ENCODE measurements around the gene CD38.

The CD38 gene

GRCh38 chr4:15881820-15882219 lies 103.7 kb downstream of the CD38 start:
- Histone ChIP-seq H3K9ac (ENCODE audit: low read length) (no peak overlapping the region), H3K36me3 (ENCODE audit: control insufficient read depth, insufficient read depth, low read length) (no peaks in the 10 kb centered on the region), H3K4me3 (ENCODE audit: low read length) (no peak overlapping the region), H3K27me3 (ENCODE audit: control insufficient read depth, insufficient read depth, low read length) (no peaks in the 10 kb centered on the region), H3K9me3 (ENCODE audit: control insufficient read depth, low read length) (no peaks in the 10 kb centered on the region), H3K4me1 (ENCODE audit: control insufficient read depth, insufficient read depth, low read length) (peaks cover 20% of the 10 kb centered on the region)

DNA sequence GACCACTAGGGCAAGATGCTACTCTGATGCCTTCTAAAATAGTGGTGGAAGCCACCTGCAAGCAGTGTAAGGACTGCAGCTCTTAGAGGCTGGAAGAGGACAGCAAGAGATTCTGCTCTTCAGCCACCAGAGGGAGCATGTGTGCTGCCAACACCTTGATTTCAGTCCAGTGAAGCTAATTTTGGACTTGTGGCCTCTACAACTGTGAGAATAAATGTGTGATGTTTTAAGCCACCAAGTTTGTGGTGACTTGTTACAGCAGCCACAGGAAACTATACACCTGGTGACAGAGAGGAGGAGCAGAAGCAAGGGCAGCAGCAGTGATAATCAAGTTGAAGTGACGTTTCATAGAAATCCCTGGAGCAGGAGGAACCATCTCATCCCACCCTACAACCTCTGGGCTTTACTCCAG lies 104.6 kb downstream of the CD38 start:
- no peak overlapping the region for H3K4me3 ChIP-seq (ENCODE audit: low read length)
- peaks cover 20% of the 10 kb centered on the region for H3K4me1 ChIP-seq (ENCODE audit: control insufficient read depth, insufficient read depth, low read length)
- no peaks in the 10 kb centered on the region for H3K9me3 ChIP-seq (ENCODE audit: control insufficient read depth, low read length)
- no peaks in the 10 kb centered on the region for H3K36me3 ChIP-seq (ENCODE audit: control insufficient read depth, insufficient read depth, low read length)
- H3K9ac ChIP-seq (ENCODE audit: low read length) = no peak overlapping the region
- H3K27me3 ChIP-seq (ENCODE audit: control insufficient read depth, insufficient read depth, low read length) = no peaks in the 10 kb centered on the region

GRCh38 chr4:15883610-15884243 lies 105.6 kb downstream of the CD38 start:
- H3K4me3 ChIP-seq (ENCODE audit: low read length) = no peak overlapping the region

GRCh38 chr4:15884666-15885065 lies 106.5 kb downstream of the CD38 start:
- Histone ChIP-seq H3K4me3 (ENCODE audit: low read length) (no peak overlapping the region), H3K9me3 (ENCODE audit: control insufficient read depth, low read length) (no peaks in the 10 kb centered on the region), H3K36me3 (ENCODE audit: control insufficient read depth, insufficient read depth, low read length) (no peaks in the 10 kb centered on the region), H3K27me3 (ENCODE audit: control insufficient read depth, insufficient read depth, low read length) (no peaks in the 10 kb centered on the region), H3K4me1 (ENCODE audit: control insufficient read depth, insufficient read depth, low read length) (peaks cover 20% of the 10 kb centered on the region), H3K9ac (ENCODE audit: low read length) (no peak overlapping the region)

More at GRCh38 chr4:15883610-15884243, 105.6 kb downstream of the CD38 start:
- no peaks in the 10 kb centered on the region for H3K36me3 ChIP-seq (ENCODE audit: control insufficient read depth, insufficient read depth, low read length)
- H3K4me1 ChIP-seq (ENCODE audit: control insufficient read depth, insufficient read depth, low read length) = peaks cover 20% of the 10 kb centered on the region
- H3K9ac ChIP-seq (ENCODE audit: low read length) = no peak overlapping the region
- no peaks in the 10 kb centered on the region for H3K9me3 ChIP-seq (ENCODE audit: control insufficient read depth, low read length)
- no peaks in the 10 kb centered on the region for H3K27me3 ChIP-seq (ENCODE audit: control insufficient read depth, insufficient read depth, low read length)

- Histone ChIP-seq H3K9ac (ENCODE audit: low read length) (no peak overlapping the region), H3K36me3 (ENCODE audit: control insufficient read depth, insufficient read depth, low read length) (no peaks in the 10 kb centered on the region), H3K9me3 (ENCODE audit: control insufficient read depth, low read length) (no peaks in the 10 kb centered on the region), H3K4me3 (ENCODE audit: low read length) (no peak overlapping the region), H3K27me3 (ENCODE audit: control insufficient read depth, insufficient read depth, low read length) (no peaks in the 10 kb centered on the region), H3K4me1 (ENCODE audit: control insufficient read depth, insufficient read depth, low read length) (peaks cover 20% of the 10 kb centered on the region)
These were observed 107.3 kb downstream of the CD38 start for GRCh38 chr4:15885422-15885821.

DNA sequence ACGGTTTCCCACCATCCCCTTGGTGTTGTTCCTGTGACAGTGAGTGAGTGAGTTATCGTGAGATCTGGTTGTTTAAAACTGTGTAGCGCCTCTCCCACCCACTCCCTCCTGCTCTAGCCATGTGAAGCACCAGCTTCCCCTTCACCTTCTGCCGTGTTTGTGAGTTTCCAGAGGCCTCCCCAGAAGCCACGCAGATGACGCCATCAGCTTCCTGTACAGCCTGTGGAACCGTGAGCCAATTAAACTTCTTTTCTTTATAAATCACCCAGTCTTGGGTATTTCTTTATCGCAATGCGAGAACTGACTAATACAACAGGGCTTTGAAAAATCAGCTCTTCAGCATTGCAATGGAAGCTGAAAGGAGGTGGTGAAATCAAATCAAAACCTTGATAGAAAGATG lies 110.4 kb downstream of the CD38 start:
- Histone ChIP-seq H3K9ac (ENCODE audit: low read length) (no peak overlapping the region), H3K27me3 (ENCODE audit: control insufficient read depth, insufficient read depth, low read length) (no peaks in the 10 kb centered on the region), H3K9me3 (ENCODE audit: control insufficient read depth, low read length) (no peaks in the 10 kb centered on the region), H3K4me1 (ENCODE audit: control insufficient read depth, insufficient read depth, low read length) (peaks cover 10% of the 10 kb centered on the region), H3K36me3 (ENCODE audit: control insufficient read depth, insufficient read depth, low read length) (no peaks in the 10 kb centered on the region), H3K4me3 (ENCODE audit: low read length) (no peak overlapping the region)

DNA sequence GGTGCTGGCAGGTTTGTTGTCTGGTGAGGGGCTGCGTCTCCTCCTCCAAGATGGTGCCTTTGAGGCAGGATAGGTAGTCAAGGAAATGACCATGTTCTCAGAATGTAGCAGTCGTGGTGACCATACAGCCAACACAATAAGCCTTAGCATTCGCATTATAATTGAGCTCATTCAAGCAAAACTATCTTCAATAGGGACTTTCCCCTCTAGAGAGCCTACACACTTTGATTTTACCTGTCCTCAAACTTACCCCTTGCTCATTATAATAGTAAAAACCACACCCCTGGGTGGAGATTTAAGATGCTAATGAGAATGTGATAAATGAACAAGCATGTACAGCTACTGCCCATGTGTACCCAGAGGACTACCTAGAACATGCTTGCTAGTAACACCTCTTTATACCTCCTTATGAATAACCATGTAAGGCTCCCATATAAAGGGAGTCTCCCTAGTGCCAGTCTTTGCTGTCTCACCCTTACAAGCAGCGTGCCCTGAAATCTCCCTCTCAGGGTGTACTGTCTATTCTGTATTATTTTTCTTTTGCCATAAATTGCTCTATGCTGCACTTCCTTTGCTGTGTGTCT lies 112.2 kb downstream of the CD38 start:
- Histone ChIP-seq H3K9me3 (ENCODE audit: control insufficient read depth, low read length) (no peaks in the 10 kb centered on the region), H3K9ac (ENCODE audit: low read length) (no peak overlapping the region), H3K36me3 (ENCODE audit: control insufficient read depth, insufficient read depth, low read length) (no peaks in the 10 kb centered on the region), H3K4me3 (ENCODE audit: low read length) (no peak overlapping the region), H3K4me1 (ENCODE audit: control insufficient read depth, insufficient read depth, low read length) (peaks cover 6% of the 10 kb centered on the region), H3K27me3 (ENCODE audit: control insufficient read depth, insufficient read depth, low read length) (no peaks in the 10 kb centered on the region)

DNA sequence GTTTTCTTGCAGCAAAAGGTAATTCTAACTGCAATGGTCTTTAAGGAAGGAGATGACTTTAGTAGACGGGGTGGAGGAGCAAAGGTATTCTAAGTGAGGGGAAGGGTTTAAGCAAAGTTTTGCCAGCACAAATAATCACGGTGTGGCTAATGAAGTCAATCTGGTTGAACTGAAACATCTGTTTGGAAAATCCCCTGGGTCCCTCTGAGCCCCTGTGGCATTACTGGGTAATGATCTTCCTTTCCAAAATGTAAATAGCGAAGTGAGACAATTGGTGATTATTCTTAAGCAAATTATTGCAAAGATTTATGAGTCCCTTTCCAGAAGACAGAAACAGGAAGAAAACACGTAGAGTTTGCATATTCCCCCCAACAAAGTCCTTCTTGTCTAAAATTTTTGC lies 113.2 kb downstream of the CD38 start:
- Histone ChIP-seq H3K9me3 (ENCODE audit: control insufficient read depth, low read length) (no peaks in the 10 kb centered on the region), H3K4me3 (ENCODE audit: low read length) (no peak overlapping the region), H3K27me3 (ENCODE audit: control insufficient read depth, insufficient read depth, low read length) (no peaks in the 10 kb centered on the region), H3K9ac (ENCODE audit: low read length) (no peak overlapping the region), H3K36me3 (ENCODE audit: control insufficient read depth, insufficient read depth, low read length) (no peaks in the 10 kb centered on the region), H3K4me1 (ENCODE audit: control insufficient read depth, insufficient read depth, low read length) (peaks cover 6% of the 10 kb centered on the region)

DNA sequence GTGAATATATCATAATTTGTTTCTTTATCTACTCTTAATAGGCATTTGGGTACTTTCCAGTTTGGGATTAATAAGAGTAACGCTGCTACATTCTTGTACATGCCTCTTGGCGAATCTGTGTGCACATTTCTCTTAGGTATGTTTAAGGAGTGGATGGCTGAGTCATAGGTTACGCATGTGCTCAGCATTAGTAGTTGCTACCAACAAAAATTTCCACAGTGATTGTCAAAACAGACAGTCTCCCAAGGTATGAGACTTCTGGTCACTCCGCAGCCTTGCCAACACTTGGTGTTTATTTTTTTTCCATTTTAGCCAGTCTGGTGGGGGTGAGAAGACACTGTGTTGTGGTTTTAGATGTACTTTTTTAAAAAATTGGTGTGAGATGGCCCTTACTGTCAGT lies 115.8 kb downstream of the CD38 start:
- Histone ChIP-seq H3K9ac (ENCODE audit: low read length) (no peak overlapping the region), H3K4me1 (ENCODE audit: control insufficient read depth, insufficient read depth, low read length) (peaks cover 6% of the 10 kb centered on the region), H3K36me3 (ENCODE audit: control insufficient read depth, insufficient read depth, low read length) (no peaks in the 10 kb centered on the region), H3K27me3 (ENCODE audit: control insufficient read depth, insufficient read depth, low read length) (no peaks in the 10 kb centered on the region), H3K9me3 (ENCODE audit: control insufficient read depth, low read length) (no peaks in the 10 kb centered on the region), H3K4me3 (ENCODE audit: low read length) (no peak overlapping the region)

- no peaks in the 10 kb centered on the region for H3K9me3 ChIP-seq (ENCODE audit: control insufficient read depth, low read length)
- H3K9ac ChIP-seq (ENCODE audit: low read length) = no peak overlapping the region
- H3K4me3 ChIP-seq (ENCODE audit: low read length) = no peak overlapping the region
- H3K36me3 ChIP-seq (ENCODE audit: control insufficient read depth, insufficient read depth, low read length) = no peaks in the 10 kb centered on the region
- H3K4me1 ChIP-seq (ENCODE audit: control insufficient read depth, insufficient read depth, low read length) = peaks cover 6% of the 10 kb centered on the region
- no peaks in the 10 kb centered on the region for H3K27me3 ChIP-seq (ENCODE audit: control insufficient read depth, insufficient read depth, low read length)
These were observed 116.3 kb downstream of the CD38 start for GRCh38 chr4:15894393-15894792.

DNA sequence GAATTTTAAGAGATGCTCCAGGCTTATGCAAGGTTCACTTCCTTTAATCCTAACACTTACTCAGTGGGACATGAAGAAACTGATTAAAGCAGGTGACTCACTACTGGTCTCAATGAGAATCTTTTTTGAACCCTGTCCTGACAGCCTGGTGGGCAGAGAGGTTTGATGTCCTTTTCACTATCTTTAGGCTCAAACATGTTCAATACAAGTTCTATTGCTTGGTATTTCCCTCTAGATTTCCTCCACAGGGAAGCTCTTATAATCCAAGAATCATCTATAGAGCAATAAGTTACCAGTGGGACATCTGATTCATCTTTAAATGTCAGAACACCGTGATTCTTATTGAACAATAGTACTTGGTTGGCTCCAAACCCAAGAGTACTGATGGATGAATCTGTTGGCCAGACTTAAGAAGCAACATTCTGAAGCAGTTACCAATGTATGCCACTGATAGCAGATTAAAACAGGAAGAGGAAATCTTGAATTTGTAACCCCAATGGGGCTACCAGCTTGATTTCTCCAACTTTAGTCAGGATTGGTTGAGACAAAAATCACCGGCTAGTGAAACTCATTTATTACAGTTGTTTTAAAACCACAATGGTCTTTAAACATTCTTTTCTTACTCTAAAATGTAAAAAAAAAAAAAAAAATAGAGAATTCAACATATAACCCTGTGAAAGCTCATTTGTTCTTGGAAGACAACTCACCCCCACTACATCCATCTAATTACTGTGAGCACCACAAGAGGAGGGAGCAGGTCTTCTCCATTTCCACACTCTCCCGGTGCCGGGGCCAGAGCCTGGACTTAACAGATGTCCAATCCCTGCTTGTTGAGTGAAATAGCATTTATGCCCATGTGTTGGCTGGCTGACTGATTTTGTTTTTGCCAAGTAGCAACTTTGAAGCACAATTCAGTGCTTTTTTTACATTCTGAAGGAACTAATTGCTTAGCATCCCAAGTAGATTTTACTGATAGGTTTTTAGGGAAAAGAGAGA lies 117.1 kb downstream of the CD38 start:
- H3K36me3 ChIP-seq (ENCODE audit: control insufficient read depth, insufficient read depth, low read length) = no peaks in the 10 kb centered on the region
- H3K27me3 ChIP-seq (ENCODE audit: control insufficient read depth, insufficient read depth, low read length) = no peaks in the 10 kb centered on the region
- H3K4me3 ChIP-seq (ENCODE audit: low read length) = no peak overlapping the region
- peaks cover 6% of the 10 kb centered on the region for H3K4me1 ChIP-seq (ENCODE audit: control insufficient read depth, insufficient read depth, low read length)
- H3K9me3 ChIP-seq (ENCODE audit: control insufficient read depth, low read length) = no peaks in the 10 kb centered on the region
- H3K9ac ChIP-seq (ENCODE audit: low read length) = no peak overlapping the region

- Histone ChIP-seq H3K36me3 (ENCODE audit: control insufficient read depth, insufficient read depth, low read length) (no peaks in the 10 kb centered on the region), H3K4me3 (ENCODE audit: low read length) (no peak overlapping the region), H3K9ac (ENCODE audit: low read length) (no peak overlapping the region), H3K9me3 (ENCODE audit: control insufficient read depth, low read length) (no peaks in the 10 kb centered on the region), H3K4me1 (ENCODE audit: control insufficient read depth, insufficient read depth, low read length) (peaks cover 6% of the 10 kb centered on the region), H3K27me3 (ENCODE audit: control insufficient read depth, insufficient read depth, low read length) (no peaks in the 10 kb centered on the region)
These were observed 119.4 kb downstream of the CD38 start for GRCh38 chr4:15897577-15897976.
